ENCODE measurements around the gene C2orf92.

C2orf92 gene

GRCh38 chr2:97740590-97741182 lies 71.2 kb downstream of the C2orf92 start:
- H3K9me3 ChIP-seq (ENCODE audit: insufficient read depth, low read depth, low read length), result peaks cover 5% of the 10 kb centered on the region
- peak overlapping the region; percentile 8 for H4K8ac ChIP-seq (ENCODE audit: low read depth, low read length)
- no peak overlapping the region for H3K18ac ChIP-seq (ENCODE audit: low read length)
- no peak overlapping the region for H2AFZ ChIP-seq (ENCODE audit: insufficient read depth, low read length, poor library complexity)
- H3K27ac ChIP-seq (ENCODE audit: low read depth, low read length), result peak overlapping the region; percentile 41
- H3K27me3 ChIP-seq (ENCODE audit: insufficient read depth, low read length), result no peaks in the 10 kb centered on the region
- peaks cover 14% of the 10 kb centered on the region for H3K79me1 ChIP-seq (ENCODE audit: low read length)
- H3K4me1 ChIP-seq (ENCODE audit: control insufficient read depth in 1 of 2, insufficient read depth in 2 of 2, low read length in 2 of 2), result peaks cover 11 to 14% of the 10 kb centered on the region in 2 experiments
- no peak overlapping the region for H2BK5ac ChIP-seq (ENCODE audit: low read depth, low read length, poor library complexity)
- H4K12ac ChIP-seq (ENCODE audit: low read depth, low read length), result no peak overlapping the region
- H3K23ac ChIP-seq (ENCODE audit: low read length), result no peak overlapping the region
- no peak overlapping the region for H2AK5ac ChIP-seq (ENCODE audit: low read length)
- no peak overlapping the region for H2BK120ac ChIP-seq (ENCODE audit: insufficient read depth, low read length, poor library complexity)
- no peaks in the 10 kb centered on the region for H3K36me3 ChIP-seq (ENCODE audit: control insufficient read depth in 1 of 2, insufficient read depth in 2 of 2, low read length in 2 of 2)
- H3K9ac ChIP-seq (ENCODE audit: low read length), result no peak overlapping the region
- H2BK12ac ChIP-seq (ENCODE audit: low read length), result no peak overlapping the region
- no peak overlapping the region for H3K4me3 ChIP-seq (ENCODE audit: low read depth, low read length)
- DNase-seq, result peak; percentile 49 to 78
- no peak overlapping the region for H3K4me2 ChIP-seq (ENCODE audit: low read length)
- H4K91ac ChIP-seq (ENCODE audit: low read depth, low read length), result peak overlapping the region; percentile 15
- H3K79me2 ChIP-seq (ENCODE audit: control insufficient read depth, insufficient read depth, low read length, poor library complexity), result no peaks in the 10 kb centered on the region
- no peak overlapping the region for H3K14ac ChIP-seq (ENCODE audit: low read length)
- no peak overlapping the region for H3K4ac ChIP-seq (ENCODE audit: low read depth, low read length)
- WGBS (ENCODE audit: extremely low coverage, insufficient coverage, insufficient read length), result no CpG with 5 or more reads among the region's 19 CpGs

GRCh38 chr2:97741251-97741650 lies 71.7 kb downstream of the C2orf92 start:
- H3K9me3 ChIP-seq (ENCODE audit: insufficient read depth, low read depth, low read length), result peaks cover 5% of the 10 kb centered on the region
- H3K79me1 ChIP-seq (ENCODE audit: low read length), result peaks cover 14% of the 10 kb centered on the region
- H3K18ac ChIP-seq (ENCODE audit: low read length), result peak overlapping the region; percentile 76
- H3K4me2 ChIP-seq (ENCODE audit: low read length), result no peak overlapping the region
- peak overlapping the region; percentile 43 for H4K8ac ChIP-seq (ENCODE audit: low read depth, low read length)
- H3K4me1 ChIP-seq (ENCODE audit: control insufficient read depth in 1 of 2, insufficient read depth in 2 of 2, low read length in 2 of 2), result peaks cover 11 to 14% of the 10 kb centered on the region in 2 experiments
- H2AK5ac ChIP-seq (ENCODE audit: low read length), result peak overlapping the region; percentile 66
- H3K27ac ChIP-seq (ENCODE audit: low read depth, low read length), result peak overlapping the region; percentile 43
- H3K23ac ChIP-seq (ENCODE audit: low read length), result no peak overlapping the region
- H4K91ac ChIP-seq (ENCODE audit: low read depth, low read length), result peak overlapping the region; percentile 95
- no peaks in the 10 kb centered on the region for H3K27me3 ChIP-seq (ENCODE audit: insufficient read depth, low read length)
- peak overlapping the region; percentile 70 for H2BK5ac ChIP-seq (ENCODE audit: low read depth, low read length, poor library complexity)
- peak overlapping the region; percentile 50 for H3K4ac ChIP-seq (ENCODE audit: low read depth, low read length)
- peak overlapping the region; percentile 27 for H2BK120ac ChIP-seq (ENCODE audit: insufficient read depth, low read length, poor library complexity)
- no peaks in the 10 kb centered on the region for H3K79me2 ChIP-seq (ENCODE audit: control insufficient read depth, insufficient read depth, low read length, poor library complexity)
- peak overlapping the region; percentile 30 for H2BK12ac ChIP-seq (ENCODE audit: low read length)
- H2AFZ ChIP-seq (ENCODE audit: insufficient read depth, low read length, poor library complexity), result no peak overlapping the region
- peak overlapping the region; percentile 69 for H3K14ac ChIP-seq (ENCODE audit: low read length)
- H3K4me3 ChIP-seq (ENCODE audit: low read depth, low read length), result no peak overlapping the region
- no peak for DNase-seq
- no peaks in the 10 kb centered on the region for H3K36me3 ChIP-seq (ENCODE audit: control insufficient read depth in 1 of 2, insufficient read depth in 2 of 2, low read length in 2 of 2)
- WGBS (ENCODE audit: extremely low coverage, insufficient coverage, insufficient read length), result no CpG with 5 or more reads among the region's 20 CpGs
- no peak overlapping the region for H4K12ac ChIP-seq (ENCODE audit: low read depth, low read length)
- no peak overlapping the region for H3K9ac ChIP-seq (ENCODE audit: low read length)

- Histone ChIP-seq H3K9me3 (ENCODE audit: insufficient read depth, low read depth, low read length) (peaks cover 5% of the 10 kb centered on the region), H3K9ac (ENCODE audit: low read length) (no peak overlapping the region), H3K79me2 (ENCODE audit: control insufficient read depth, insufficient read depth, low read length, poor library complexity) (no peaks in the 10 kb centered on the region), H3K79me1 (ENCODE audit: low read length) (peaks cover 14% of the 10 kb centered on the region), H4K12ac (ENCODE audit: low read depth, low read length) (no peak overlapping the region), H2BK120ac (ENCODE audit: insufficient read depth, low read length, poor library complexity) (peak overlapping the region; percentile 27), H3K4me2 (ENCODE audit: low read length) (no peak overlapping the region), H3K36me3 (ENCODE audit: control insufficient read depth in 1 of 2, insufficient read depth in 2 of 2, low read length in 2 of 2) (no peaks in the 10 kb centered on the region), H3K23ac (ENCODE audit: low read length) (no peak overlapping the region), H3K4ac (ENCODE audit: low read depth, low read length) (peak overlapping the region; percentile 50), H2BK5ac (ENCODE audit: low read depth, low read length, poor library complexity) (peak overlapping the region; percentile 70), H3K4me3 (ENCODE audit: low read depth, low read length) (no peak overlapping the region), H3K14ac (ENCODE audit: low read length) (peak overlapping the region; percentile 69), H2BK12ac (ENCODE audit: low read length) (peak overlapping the region; percentile 30), H3K27ac (ENCODE audit: low read depth, low read length) (no peak overlapping the region), H3K18ac (ENCODE audit: low read length) (peak overlapping the region; percentile 76), H2AK5ac (ENCODE audit: low read length) (peak overlapping the region; percentile 66), H4K91ac (ENCODE audit: low read depth, low read length) (peak overlapping the region; percentile 95), H2AFZ (ENCODE audit: insufficient read depth, low read length, poor library complexity) (no peak overlapping the region), H4K8ac (ENCODE audit: low read depth, low read length) (peak overlapping the region; percentile 43), H3K27me3 (ENCODE audit: insufficient read depth, low read length) (no peaks in the 10 kb centered on the region), H3K4me1 (ENCODE audit: control insufficient read depth in 1 of 2, insufficient read depth in 2 of 2, low read length in 2 of 2) (peaks cover 11 to 14% of the 10 kb centered on the region in 2 experiments)
- DNase-seq, result no peak
- 100% methylated on average over 1 of the region's 4 CpGs for whole genome bisulfite sequencing (ENCODE audit: extremely low coverage, insufficient coverage, insufficient read length)
These were observed 72.2 kb downstream of the C2orf92 start for GRCh38 chr2:97741686-97742085.

GRCh38 chr2:97742381-97742847 lies 72.9 kb downstream of the C2orf92 start:
- Histone ChIP-seq H3K79me1 (ENCODE audit: low read length) (peaks cover 15% of the 10 kb centered on the region), H2AK5ac (ENCODE audit: low read length) (no peak overlapping the region), H3K4me3 (ENCODE audit: low read depth, low read length) (no peak overlapping the region), H3K23ac (ENCODE audit: low read length) (no peak overlapping the region), H2BK12ac (ENCODE audit: low read length) (no peak overlapping the region), H3K4me2 (ENCODE audit: low read length) (no peak overlapping the region), H2BK5ac (ENCODE audit: low read depth, low read length, poor library complexity) (no peak overlapping the region), H3K27ac (ENCODE audit: low read depth, low read length) (no peak overlapping the region), H3K36me3 (ENCODE audit: control insufficient read depth in 1 of 2, insufficient read depth in 2 of 2, low read length in 2 of 2) (no peaks in the 10 kb centered on the region), H3K4ac (ENCODE audit: low read depth, low read length) (no peak overlapping the region), H4K91ac (ENCODE audit: low read depth, low read length) (no peak overlapping the region), H3K9ac (ENCODE audit: low read length) (no peak overlapping the region), H2BK120ac (ENCODE audit: insufficient read depth, low read length, poor library complexity) (no peak overlapping the region), H4K12ac (ENCODE audit: low read depth, low read length) (no peak overlapping the region), H3K79me2 (ENCODE audit: control insufficient read depth, insufficient read depth, low read length, poor library complexity) (no peaks in the 10 kb centered on the region), H3K4me1 (ENCODE audit: control insufficient read depth in 1 of 2, insufficient read depth in 2 of 2, low read length in 2 of 2) (peaks cover 11 to 14% of the 10 kb centered on the region in 2 experiments), H3K14ac (ENCODE audit: low read length) (no peak overlapping the region), H4K8ac (ENCODE audit: low read depth, low read length) (no peak overlapping the region), H3K27me3 (ENCODE audit: insufficient read depth, low read length) (no peaks in the 10 kb centered on the region), H3K9me3 (ENCODE audit: insufficient read depth, low read depth, low read length) (peaks cover 1% of the 10 kb centered on the region), H2AFZ (ENCODE audit: insufficient read depth, low read length, poor library complexity) (no peak overlapping the region), H3K18ac (ENCODE audit: low read length) (no peak overlapping the region)
- no peak for DNase-seq
- WGBS (ENCODE audit: extremely low coverage, insufficient coverage, insufficient read length), result no CpG with 5 or more reads among the region's 4 CpGs
